Measurements from ENCODE around the gene DLX6.

The DLX6 gene

DNA sequence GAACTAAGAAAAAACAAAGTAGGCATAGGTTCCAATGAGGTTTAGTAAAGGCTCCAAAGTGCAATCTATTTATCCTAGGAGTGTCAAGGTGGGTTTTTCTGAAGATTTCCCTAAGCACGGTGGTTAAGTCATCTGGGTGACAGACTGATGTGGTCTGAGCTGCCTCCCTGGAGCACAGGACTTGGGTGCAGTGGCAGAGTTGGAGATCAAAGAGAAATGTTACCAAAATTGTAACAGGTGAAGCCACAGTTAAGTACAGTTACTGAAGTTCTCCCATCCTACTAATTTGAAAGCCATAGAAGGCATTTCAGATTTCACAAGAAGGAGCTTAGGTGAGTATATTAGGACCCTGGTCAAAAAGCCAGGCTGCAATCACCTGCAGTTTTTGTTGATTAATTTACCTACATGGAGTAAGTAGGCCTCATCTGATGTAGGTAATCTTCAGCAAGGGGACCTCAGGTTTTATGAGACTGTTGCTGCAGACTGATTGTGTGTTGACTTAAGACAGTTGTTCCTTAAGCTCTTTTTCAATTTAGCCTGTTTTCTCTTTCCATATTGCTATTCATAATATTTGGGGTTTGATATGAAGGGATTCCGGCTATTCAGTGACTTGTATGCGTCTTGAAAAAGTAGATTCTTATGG lies 3.0 kb downstream of the DLX6 start:
- no peak for DNase-seq (ENCODE audit: low spot score)
- POLR2A ChIA-PET (ENCODE audit: low non-redundant PET), result no interaction called here
- H3K27ac ChIP-seq, result no peak overlapping the region
- CTCF ChIA-PET, result interaction anchor here (0.6 to 1.2 kb wide), 4 partner anchors 19 to 932 kb away, joined by 3 to 5 read pairs (median 4); no protein-coding TSS in a partner anchor
- TF ChIP-seq, protein P1, sequence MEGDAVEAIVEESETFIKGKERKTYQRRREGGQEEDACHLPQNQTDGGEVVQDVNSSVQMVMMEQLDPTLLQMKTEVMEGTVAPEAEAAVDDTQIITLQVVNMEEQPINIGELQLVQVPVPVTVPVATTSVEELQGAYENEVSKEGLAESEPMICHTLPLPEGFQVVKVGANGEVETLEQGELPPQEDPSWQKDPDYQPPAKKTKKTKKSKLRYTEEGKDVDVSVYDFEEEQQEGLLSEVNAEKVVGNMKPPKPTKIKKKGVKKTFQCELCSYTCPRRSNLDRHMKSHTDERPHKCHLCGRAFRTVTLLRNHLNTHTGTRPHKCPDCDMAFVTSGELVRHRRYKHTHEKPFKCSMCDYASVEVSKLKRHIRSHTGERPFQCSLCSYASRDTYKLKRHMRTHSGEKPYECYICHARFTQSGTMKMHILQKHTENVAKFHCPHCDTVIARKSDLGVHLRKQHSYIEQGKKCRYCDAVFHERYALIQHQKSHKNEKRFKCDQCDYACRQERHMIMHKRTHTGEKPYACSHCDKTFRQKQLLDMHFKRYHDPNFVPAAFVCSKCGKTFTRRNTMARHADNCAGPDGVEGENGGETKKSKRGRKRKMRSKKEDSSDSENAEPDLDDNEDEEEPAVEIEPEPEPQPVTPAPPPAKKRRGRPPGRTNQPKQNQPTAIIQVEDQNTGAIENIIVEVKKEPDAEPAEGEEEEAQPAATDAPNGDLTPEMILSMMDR (conservative IDR thresholded peaks at IDR 0.05; ENCODE audit: low read depth), result no peak

DNA sequence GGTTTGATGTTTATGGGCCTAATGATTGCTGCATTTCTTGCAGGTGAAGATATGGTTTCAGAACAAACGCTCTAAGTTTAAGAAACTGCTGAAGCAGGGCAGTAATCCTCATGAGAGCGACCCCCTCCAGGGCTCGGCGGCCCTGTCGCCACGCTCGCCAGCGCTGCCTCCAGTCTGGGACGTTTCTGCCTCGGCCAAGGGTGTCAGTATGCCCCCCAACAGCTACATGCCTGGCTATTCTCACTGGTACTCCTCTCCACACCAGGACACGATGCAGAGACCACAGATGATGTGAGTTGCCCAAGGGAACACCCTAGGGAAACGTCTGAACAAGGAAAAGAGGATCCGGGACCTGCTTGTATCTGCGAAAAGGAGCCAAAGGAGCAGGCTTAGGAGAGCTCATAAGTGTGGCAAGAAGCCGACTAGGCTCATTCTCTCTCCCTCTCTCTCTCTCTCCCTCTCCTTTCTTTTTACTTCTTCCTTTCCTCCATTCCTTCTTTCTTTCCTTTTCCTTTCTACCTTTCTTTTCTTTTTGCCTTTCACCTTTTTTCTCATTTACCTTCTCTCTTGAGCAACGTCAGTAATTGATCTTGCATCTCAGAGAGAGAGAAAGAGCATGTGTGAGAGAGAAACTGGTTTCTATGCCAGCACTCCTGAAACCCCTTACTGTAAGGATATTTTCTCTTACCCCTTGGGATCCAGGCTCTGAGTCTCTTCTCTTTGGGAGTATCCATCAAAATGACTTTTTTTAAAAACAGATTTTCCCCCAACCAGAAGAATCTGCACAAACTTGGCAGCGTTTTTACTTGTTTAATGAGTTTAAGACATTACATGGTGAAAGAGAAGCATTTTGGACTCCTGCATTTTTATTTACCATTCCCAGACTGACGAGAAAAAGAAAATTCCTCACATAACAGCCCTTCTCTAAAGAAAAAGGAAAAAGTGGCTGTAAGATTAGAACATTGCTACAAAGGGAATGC lies 4.7 kb downstream of the DLX6 start:
- CTCF ChIA-PET, result no interaction called here
- no peak overlapping the region for H3K27ac ChIP-seq
- TF ChIP-seq, protein P1 (conservative IDR thresholded peaks at IDR 0.05; ENCODE audit: low read depth), result no peak
- POLR2A ChIA-PET (ENCODE audit: low non-redundant PET), result no interaction called here
- no peak for DNase-seq (ENCODE audit: low spot score)

- DNase-seq (ENCODE audit: low spot score), result no peak
- TF ChIP-seq, protein P1 (conservative IDR thresholded peaks at IDR 0.05; ENCODE audit: low read depth), result no peak
- ChIA-PET POLR2A (ENCODE audit: low non-redundant PET) (no interaction called here), CTCF (no interaction called here)
- no peak overlapping the region for H3K27ac ChIP-seq
Measured at GRCh38 chr7:97011104-97011503, 5.8 kb downstream of the DLX6 start.

DNA sequence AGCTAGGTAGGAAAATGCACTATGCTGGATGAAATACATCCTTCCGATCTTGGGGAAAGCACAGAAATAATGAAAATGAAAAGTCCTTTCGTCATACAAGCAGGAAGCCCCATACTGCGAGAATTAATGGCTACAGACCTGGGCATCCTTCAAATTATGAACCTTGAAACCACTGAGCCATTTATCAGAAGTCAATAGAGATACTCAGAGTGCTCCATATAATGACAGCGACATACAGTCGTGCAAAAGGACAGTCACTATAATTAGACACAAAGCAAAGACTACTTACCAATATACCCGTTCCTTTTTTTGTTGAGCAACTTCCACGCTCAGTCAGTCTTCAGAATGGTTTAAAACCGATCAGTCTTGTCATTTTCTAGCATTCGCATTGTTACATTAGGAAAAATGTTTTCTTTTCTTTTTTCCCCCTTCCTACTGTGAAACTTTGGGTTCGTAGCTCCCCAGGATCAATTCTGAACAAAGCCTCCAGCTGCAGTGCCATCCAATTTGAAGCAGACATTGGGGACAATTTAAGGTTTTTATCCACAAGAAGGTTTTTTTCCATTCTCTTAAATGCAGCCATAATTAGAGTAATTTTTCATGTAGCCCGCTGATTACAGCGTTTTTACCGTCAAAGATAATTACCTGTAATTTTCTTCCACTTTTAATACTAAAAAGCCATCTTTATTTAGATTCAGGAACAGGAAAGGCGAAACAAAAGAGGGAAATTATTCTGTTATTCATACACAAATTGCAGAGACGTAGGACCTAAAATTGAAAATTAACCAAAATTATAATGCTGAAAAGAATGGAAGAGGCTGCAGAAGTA lies 6.4 kb downstream of the DLX6 start:
- ChIA-PET POLR2A (ENCODE audit: low non-redundant PET) (no interaction called here), CTCF (no interaction called here)
- TF ChIP-seq, protein P1 (conservative IDR thresholded peaks at IDR 0.05; ENCODE audit: low read depth), result no peak
- H3K27ac ChIP-seq, result no peak overlapping the region
- DNase-seq (ENCODE audit: low spot score), result no peak

DNA sequence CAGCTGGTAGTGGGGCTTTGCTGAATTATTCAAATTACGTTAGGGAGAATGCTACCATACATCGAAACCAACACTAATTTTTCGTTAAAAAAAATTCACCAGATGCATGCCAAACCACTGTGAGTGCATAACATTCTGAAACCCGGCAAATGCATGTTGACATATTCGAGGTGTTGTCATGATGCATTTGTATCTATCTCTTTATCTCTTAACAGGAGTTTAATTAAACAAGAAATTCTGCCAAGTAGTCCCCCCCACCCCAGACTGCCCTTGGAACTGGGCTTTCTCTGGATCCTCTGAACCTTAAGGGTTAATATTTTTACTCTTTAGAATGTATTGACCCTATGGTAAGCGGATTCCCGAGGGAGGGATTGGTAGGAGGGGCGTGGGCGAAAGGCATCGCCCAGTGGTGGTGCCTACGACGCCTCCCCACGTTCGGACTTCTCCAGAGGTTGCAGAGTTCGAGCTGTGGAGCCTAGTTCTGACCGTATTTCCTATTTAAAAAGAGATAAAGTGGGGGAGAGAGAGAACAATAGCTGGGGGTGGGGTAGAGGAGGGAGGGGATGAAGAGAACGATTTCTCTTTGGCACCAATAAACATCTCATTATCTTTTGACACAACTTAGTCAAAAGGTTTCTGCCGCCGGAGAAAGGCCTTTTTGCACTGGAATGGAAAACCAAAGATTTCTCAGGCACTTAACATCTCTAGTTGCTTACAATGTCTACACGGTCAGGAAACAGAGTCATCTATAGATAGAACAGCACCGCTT lies 7.2 kb downstream of the DLX6 start:
- TF ChIP-seq, protein P1 (conservative IDR thresholded peaks at IDR 0.05; ENCODE audit: low read depth), result no peak
- no peak for DNase-seq (ENCODE audit: low spot score)
- ChIA-PET POLR2A (ENCODE audit: low non-redundant PET) (no interaction called here), CTCF (no interaction called here)
- no peak overlapping the region for H3K27ac ChIP-seq

All from RWPE1 (cell line).